Stimulated activated naive CD4-positive, alpha-beta T cell (primary cell): ENCODE data around the gene PBX4.

Source experiments
- DNase-seq, 6 experiments: peaks; one replicate each; lab custom pipeline; 2025; lab: John Stamatoyannopoulos, UW

PBX4 gene

GRCh38 chr19:19588546-19588945 is 29.9 kb downstream of the PBX4 start:
- DNase-seq, result no peak

DNA sequence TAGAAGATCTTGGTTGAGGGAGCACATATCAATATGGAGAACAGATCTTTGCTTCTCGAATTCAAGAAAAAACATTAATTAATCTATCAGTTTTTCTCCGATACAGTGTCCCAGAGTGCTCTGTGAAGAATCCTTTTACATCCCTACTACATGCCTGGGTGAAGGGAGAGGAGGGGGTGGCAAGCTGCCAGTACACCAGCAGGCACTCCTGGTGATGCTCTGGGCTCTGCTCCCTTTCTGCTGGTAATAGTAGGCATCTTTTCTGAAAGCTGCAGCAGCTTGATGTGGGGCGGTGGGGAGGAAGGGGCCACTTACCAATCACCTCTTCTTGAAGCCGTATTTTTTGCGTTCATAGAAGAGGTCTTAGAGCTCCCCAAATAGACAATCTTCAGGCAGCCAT is 30.7 kb downstream of the PBX4 start:
- DNase-seq, result no peak

DNA sequence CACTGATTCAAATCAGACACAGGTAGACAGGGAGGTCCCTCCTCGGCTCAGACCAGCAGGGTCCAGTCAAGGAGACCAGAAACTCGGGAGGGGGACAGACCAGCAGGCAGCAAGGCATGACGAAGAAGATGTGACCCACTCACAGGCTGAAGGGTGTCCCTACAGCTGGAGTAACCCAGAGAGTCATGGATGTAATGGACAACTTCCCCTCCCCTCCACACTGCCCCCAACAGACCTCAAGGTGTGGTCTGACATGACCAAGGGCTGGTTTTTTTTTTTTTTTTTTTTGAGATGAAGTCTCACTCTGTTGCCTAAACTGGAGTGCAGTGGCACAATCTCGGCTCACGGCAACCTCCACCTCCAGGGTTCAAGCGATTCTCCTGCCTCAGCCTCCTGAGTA is 34.1 kb downstream of the PBX4 start:
- DNase-seq, result no peak

GRCh38 chr19:19582471-19582870 is 36.0 kb downstream of the PBX4 start:
- DNase-seq, result no peak

GRCh38 chr19:19581391-19581790 is 37.1 kb downstream of the PBX4 start:
- DNase-seq, result no peak

DNA sequence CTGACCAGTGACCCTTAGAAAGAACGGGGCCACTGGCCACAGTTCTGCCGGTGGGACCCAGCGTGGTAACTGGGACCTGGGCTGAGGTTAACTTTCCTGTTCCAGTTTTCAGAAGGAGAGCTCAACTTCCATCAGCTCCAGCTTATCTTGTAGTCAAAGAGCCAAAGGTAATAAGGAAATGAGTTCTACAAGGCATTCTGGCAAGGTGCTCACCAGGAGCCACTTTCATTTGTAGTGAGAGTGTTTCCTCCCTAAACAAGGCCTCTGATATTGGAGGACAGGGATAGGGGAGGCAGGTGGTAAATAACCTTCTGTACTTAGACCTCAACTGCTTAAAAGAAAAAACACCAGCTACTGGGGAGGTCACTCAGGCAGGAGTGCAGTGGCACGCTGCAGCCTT is 38.1 kb downstream of the PBX4 start:
- no peak for DNase-seq

GRCh38 chr19:19579533-19580361 is 38.7 kb downstream of the PBX4 start:
- DNase-seq, result no peak

DNA sequence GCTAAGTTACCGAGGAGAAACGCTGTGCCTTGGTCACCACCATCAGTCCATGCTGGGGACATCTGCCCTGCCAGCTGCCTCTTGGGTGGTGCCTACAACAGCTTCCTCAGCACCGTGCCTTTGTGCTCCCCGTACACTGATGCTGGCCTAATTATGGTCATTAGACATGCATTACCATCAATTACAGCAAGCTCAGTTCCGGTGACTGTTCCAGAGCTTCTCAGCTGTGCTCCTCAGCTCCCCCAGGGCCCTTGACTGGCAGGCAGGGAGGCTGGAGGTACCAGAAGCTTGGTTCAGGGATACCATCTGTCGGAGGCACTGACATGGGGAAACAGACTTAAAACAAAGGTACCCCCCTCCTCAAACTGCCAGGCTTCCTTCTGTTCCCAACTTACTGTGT is 40.2 kb downstream of the PBX4 start:
- no peak for DNase-seq

DNA sequence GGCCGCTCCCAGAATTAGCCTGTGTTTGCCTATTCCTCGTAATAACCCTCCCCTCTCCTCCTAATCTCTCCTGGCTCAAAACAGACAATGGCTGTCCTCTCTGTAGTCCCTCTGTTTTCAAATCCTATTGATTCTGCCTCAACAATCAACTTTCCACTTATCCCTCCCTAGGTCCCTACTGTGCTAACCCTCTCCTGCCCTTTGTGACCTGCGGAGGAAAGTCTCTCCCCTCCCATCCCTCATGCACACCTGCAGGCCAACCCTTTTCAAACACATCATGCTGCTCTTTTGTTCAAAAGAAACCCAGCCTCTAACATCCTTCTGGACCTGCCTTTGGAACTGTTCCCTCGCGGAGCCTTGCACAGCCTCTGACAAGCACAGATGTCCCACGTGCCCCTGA is 43.1 kb downstream of the PBX4 start:
- no peak for DNase-seq

DNA sequence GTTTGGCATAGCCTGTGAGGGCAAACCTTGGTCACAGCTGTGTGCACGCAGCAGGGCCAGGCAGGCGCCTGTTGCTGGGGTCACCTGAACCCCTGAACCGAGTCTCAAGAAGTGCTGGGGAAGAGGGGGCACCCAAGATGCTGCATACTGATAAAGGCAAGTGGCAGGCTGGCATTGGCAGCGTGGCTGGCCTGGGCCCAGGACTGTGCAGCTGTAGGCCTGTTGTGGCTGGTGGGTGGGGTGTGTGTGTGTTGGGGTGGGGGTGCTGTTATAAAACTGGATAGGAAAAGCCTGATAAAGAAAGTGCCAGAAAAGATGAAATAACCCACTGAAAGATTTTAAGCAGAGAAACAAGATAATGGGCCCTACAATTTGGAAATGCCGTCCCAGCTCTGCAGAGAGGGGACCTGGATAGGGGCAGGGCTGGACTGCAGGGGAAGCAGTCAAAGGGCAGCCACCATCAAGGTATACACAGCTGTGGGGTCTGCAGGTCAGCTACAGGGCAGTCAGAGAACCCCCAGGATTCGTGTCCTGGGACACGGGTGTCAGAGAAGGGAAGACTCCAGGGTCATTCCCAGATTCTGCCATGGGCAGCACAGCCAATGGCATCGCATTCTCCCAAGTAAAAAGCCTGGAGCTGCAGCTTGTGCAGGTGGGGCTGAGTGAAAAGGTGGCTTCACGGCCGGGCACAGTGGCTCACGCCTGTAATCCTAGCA is 47.3 kb downstream of the PBX4 start:
- DNase-seq, result no peak

DNA sequence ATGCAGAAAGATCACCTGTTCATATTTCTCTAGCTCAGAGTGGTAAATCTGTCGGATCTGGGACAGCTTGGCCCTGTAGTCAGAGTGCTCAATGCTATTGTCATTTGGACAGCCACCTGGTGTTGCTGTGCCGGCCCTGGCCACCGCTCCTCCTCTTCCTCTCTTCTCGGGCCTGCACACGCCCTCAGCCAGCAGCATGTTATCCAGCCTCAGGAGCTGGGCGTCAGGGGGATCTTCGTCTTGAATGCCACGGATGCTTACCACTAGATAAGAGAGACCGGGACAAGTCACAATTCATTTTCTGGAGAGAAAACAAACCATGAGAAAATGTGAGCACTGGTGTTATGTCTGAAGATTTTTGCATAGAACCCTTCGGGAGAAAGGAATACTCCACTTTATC is 47.9 kb downstream of the PBX4 start:
- DNase-seq, result no peak

- no peak for DNase-seq
Measured at GRCh38 chr19:19568802-19569756, 49.4 kb downstream of the PBX4 start.

GRCh38 chr19:19567391-19567790 is 51.1 kb downstream of the PBX4 start:
- DNase-seq, result no peak

DNA sequence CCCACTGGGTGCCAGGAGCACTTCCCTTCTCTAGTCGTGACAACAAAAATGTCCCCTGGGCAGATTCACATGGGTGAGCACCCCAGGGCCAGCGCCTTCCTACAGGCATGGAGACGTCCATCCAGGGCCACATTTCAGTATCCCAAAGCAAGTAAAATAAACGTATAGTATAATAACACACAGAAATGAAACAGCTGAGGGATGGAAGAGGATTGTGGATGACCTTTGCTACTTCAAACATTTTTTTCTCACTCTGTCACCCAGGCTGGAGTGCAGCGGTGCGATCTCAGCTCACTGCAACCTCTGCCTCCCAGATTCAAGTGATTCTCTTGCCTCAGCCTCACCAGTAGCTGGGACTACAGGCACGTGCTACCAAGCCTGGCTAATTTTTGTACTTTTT is 52.2 kb downstream of the PBX4 start:
- DNase-seq, result no peak

- DNase-seq, result no peak
Measured at GRCh38 chr19:19563348-19563848, 55.1 kb downstream of the PBX4 start.

GRCh38 chr19:19562665-19563347 is 55.7 kb downstream of the PBX4 start:
- peak in 5 of 6 experiments; percentile 13 to 53 (median 33) for DNase-seq

DNA sequence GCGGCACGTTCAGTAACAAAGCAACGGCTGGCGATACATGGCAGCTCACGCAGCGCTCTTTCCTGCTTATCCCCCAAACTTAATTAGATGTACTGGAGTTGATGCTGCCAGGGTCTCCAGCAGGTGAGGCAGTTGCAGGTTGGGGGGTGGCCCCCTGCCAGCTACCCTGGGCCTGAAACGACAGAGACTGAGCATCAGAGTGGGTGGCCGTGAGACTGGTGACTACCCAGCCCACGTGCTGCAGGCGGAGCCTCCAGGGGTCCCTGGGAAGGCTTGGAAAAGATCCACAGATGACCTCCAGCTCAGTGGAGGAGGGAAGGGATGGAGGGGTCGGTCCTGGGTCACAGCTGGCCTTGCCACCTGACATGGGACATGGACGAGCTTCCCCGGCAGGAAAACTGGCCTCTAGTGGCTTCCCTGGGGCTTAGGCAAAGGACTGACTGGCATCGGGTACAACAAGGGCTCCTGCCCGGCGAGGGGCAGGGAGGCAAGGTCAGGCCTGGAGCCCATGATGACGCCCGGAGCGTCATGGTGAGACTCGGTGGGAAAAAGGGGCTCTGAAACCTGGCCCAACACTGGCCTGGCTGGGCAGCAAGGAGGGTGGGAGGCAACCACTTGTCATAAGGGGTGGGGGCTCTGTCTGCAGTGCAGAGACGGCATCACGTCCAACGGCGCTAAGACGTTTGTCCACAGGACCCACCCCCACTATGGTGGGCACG is 56.4 kb downstream of the PBX4 start:
- no peak for DNase-seq

- peak in 2 of 6 experiments; percentile 31 to 41 for DNase-seq
Measured at GRCh38 chr19:19559931-19560330, 58.6 kb downstream of the PBX4 start.

DNA sequence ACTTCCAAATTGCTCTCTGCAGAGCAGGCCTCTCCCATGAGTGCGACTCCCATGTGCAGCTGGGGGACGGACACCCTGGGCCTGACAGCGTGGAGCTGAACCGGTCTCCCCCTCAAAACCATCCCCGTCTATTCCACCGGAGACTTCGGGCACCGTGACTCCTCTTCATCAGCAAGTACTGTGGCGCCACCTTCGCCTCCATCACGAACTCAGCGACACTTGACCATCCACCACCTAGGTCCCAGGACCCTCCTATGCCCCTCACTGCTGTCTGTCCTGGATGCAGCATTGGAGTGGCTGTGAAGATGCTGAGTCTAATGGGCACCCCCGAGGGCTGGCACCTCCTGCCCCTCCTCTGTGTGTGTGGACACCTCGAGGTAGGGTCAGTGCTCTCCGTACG is 59.9 kb downstream of the PBX4 start:
- DNase-seq, result no peak

GRCh38 chr19:19558055-19558454 is 60.4 kb downstream of the PBX4 start:
- no peak for DNase-seq
